Keratinocyte (primary cell): Measurements from ENCODE around the gene POLE3.

ENCODE experiments used
- EZH2 ChIP-seq: IDR thresholded peaks from one replicate; pipeline ENCODE4 v1.6.1; 2012; ENCODE audit warnings: inconsistent platforms, mild to moderate bottlenecking, low read length, moderate library complexity
- TF ChIP-seq, protein P1 (sequence below), 3 experiments: IDR thresholded peaks in 1 of 3; conservative IDR thresholded peaks in 1 of 3; optimal IDR thresholded peaks in 1 of 3; 2 replicates in 2 of 3; 3 replicates in 1 of 3; pipeline versions ENCODE3 to v1.5.1; 2011; ENCODE audit warnings: low read length in 3 of 3, mild to moderate bottlenecking in 3 of 3, moderate library complexity in 2 of 3, control low read depth in 1 of 3, inconsistent platforms in 1 of 3; ENCODE audit not compliant: insufficient read depth in 2 of 3; ENCODE audit errors: extremely low read depth in 1 of 3

DNA sequence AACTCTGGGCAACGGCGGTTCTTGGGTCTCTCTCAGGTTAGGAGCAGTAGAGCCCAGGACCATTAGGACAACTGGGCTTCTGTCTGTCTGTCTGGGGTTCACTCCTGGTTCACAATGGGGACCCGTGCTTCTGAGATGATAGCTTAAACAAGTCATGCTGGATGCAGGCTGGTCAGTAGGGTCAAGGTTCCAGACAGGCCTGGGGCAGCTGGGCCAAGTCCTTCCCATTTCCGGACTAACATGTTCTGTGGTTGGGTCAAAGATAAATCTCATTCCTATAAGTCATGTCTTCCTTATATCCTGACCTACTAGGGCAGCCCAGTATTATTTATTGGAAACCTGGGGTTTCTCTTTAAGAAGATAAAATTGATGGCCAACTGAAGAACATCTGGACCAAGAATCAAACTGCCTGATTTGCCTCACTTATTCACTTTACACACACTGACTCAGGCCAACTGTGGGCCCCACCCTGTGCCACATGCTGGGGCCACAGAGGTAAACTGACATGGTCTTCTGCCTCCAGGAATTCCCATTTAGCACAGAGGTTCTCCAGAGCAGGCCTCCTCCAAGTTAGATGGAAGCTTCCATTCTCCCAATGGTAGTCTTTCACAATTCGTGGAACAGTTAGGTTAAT, 42.0 kb downstream of the POLE3 start:
- TF ChIP-seq, protein P1, sequence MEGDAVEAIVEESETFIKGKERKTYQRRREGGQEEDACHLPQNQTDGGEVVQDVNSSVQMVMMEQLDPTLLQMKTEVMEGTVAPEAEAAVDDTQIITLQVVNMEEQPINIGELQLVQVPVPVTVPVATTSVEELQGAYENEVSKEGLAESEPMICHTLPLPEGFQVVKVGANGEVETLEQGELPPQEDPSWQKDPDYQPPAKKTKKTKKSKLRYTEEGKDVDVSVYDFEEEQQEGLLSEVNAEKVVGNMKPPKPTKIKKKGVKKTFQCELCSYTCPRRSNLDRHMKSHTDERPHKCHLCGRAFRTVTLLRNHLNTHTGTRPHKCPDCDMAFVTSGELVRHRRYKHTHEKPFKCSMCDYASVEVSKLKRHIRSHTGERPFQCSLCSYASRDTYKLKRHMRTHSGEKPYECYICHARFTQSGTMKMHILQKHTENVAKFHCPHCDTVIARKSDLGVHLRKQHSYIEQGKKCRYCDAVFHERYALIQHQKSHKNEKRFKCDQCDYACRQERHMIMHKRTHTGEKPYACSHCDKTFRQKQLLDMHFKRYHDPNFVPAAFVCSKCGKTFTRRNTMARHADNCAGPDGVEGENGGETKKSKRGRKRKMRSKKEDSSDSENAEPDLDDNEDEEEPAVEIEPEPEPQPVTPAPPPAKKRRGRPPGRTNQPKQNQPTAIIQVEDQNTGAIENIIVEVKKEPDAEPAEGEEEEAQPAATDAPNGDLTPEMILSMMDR (optimal IDR thresholded peaks at IDR 0.05 in 1 of 3, IDR thresholded peaks at IDR 0.05 in 1 of 3, conservative IDR thresholded peaks at IDR 0.05 in 1 of 3; ENCODE audit: extremely low read depth in 1 of 3, insufficient read depth in 2 of 3, low read length in 3 of 3) = no peak
- TF ChIP-seq EZH2 = no peak
